HG03457 (cell line): ENCODE measurements around the gene LYL1.

Experiments used
- ATAC-seq: cut with Tn5 transposase; IDR thresholded peaks from one replicate; pipeline ENCODE4 v1.9.1; 2021; ENCODE audit warnings: moderate number of reproducible peaks; ENCODE audit not compliant: unreplicated experiment

Gene LYL1

GRCh38 chr19:13078381-13078780 lies 24.3 kb downstream of the LYL1 start:
- ATAC-seq = no peak

- ATAC-seq = no peak
These were observed 25.4 kb downstream of the LYL1 start for GRCh38 chr19:13077240-13077639.

GRCh38 chr19:13076787-13077186 lies 25.9 kb downstream of the LYL1 start:
- ATAC-seq = no peak

GRCh38 chr19:13076320-13076719 lies 26.3 kb downstream of the LYL1 start:
- no peak for ATAC-seq

- ATAC-seq = no peak
These were observed 28.3 kb downstream of the LYL1 start for GRCh38 chr19:13074378-13074777.

- ATAC-seq = no peak
These were observed 29.4 kb downstream of the LYL1 start for GRCh38 chr19:13073263-13073662.

GRCh38 chr19:13072188-13072908 lies 30.3 kb downstream of the LYL1 start:
- no peak for ATAC-seq

- ATAC-seq = no peak
These were observed 31.0 kb downstream of the LYL1 start for GRCh38 chr19:13071444-13072187.

GRCh38 chr19:13070425-13071140 lies 32.1 kb downstream of the LYL1 start:
- ATAC-seq = no peak

GRCh38 chr19:13069415-13070359 lies 33.0 kb downstream of the LYL1 start:
- ATAC-seq = no peak

GRCh38 chr19:13068085-13068846 lies 34.4 kb downstream of the LYL1 start:
- no peak for ATAC-seq

GRCh38 chr19:13066933-13067807 lies 35.5 kb downstream of the LYL1 start:
- ATAC-seq = no peak

GRCh38 chr19:13066226-13066625 lies 36.4 kb downstream of the LYL1 start:
- ATAC-seq = no peak

- ATAC-seq = no peak
These were observed 38.6 kb downstream of the LYL1 start for GRCh38 chr19:13064092-13064489.

- ATAC-seq = no peak
These were observed 39.1 kb downstream of the LYL1 start for GRCh38 chr19:13063461-13064091.

GRCh38 chr19:13062317-13062716 lies 40.3 kb downstream of the LYL1 start:
- ATAC-seq = no peak

GRCh38 chr19:13060964-13061927 lies 41.4 kb downstream of the LYL1 start:
- no peak for ATAC-seq
